HepG2 (cell line): ENCODE measurements around the gene GALR3. TPM values are rescaled to one million over a fixed set of nuclear protein-coding genes. Genes with fewer than 3 reads are reported as not detected.

ENCODE experiments used
- ARHGAP35 ChIP-seq: sonication (generic); formaldehyde crosslinking; IDR thresholded peaks from 2 replicates; pipeline ENCODE4 v1.9.0; 2022; ENCODE audit warnings: mild to moderate bottlenecking, inconsistent platforms, moderate library complexity, missing genetic modification reagents, borderline replicate concordance
- ARNT ChIP-seq: fragments of 450-650 bp; IDR thresholded peaks from 2 replicates; pipeline ENCODE4 v1.6.1; 2017
- CCDC6 ChIP-seq: sonication (generic); formaldehyde crosslinking; IDR thresholded peaks from 2 replicates; pipeline ENCODE4 v1.8.1; 2022; ENCODE audit warnings: mild to moderate bottlenecking, missing genetic modification reagents, moderate library complexity
- CTCF ChIP-seq: sonication (generic); formaldehyde crosslinking; IDR thresholded peaks from 2 replicates; pipeline ENCODE4 v1.5.0; 2020; ENCODE audit warnings: mild to moderate bottlenecking, missing genetic modification reagents, moderate library complexity
- HDAC6 ChIP-seq: fragments of 200-600 bp; sonication (generic); IDR thresholded peaks from 2 replicates; pipeline ENCODE4 v1.7.0; 2017; ENCODE audit warnings: mild to moderate bottlenecking, antibody characterized with exemption, low read length, low read depth
- HNRNPK ChIP-seq: fragments of 200-400 bp; formaldehyde crosslinking; IDR thresholded peaks from 2 replicates; pipeline ENCODE4 v1.6.1; 2018; ENCODE audit warnings: low read length, low read depth, moderate library complexity, mild to moderate bottlenecking; ENCODE audit not compliant: poor library complexity, severe bottlenecking
- KDM1A ChIP-seq: IDR thresholded peaks from 2 replicates; pipeline ENCODE4 v1.6.1; 2016; ENCODE audit warnings: missing compliant biosample characterization
- KLF16 ChIP-seq, 2 experiments: sonication (generic) in 1 of 2; formaldehyde crosslinking in 1 of 2; IDR thresholded peaks; 2 replicates each; pipeline versions ENCODE4 v1.6.1 to v1.8.0; 2016 to 2023; ENCODE audit warnings: missing genetic modification reagents in 2 of 2, missing compliant biosample characterization in 1 of 2
- MTA1 ChIP-seq: sonication (generic); formaldehyde crosslinking; IDR thresholded peaks from 2 replicates; pipeline ENCODE4 v1.4.0; 2020; ENCODE audit warnings: missing genetic modification reagents, mild to moderate bottlenecking, borderline replicate concordance
- NCOA1 ChIP-seq: sonication (generic); formaldehyde crosslinking; IDR thresholded peaks from 2 replicates; pipeline ENCODE4 v1.9.0; 2021; ENCODE audit warnings: missing genetic modification reagents
- NR2C2 ChIP-seq: sonication (generic); formaldehyde crosslinking; IDR thresholded peaks from 2 replicates; pipeline ENCODE4 v1.4.0; 2020; ENCODE audit warnings: missing genetic modification reagents, mild to moderate bottlenecking, moderate library complexity, borderline replicate concordance
- SKIL ChIP-seq: sonication (generic); formaldehyde crosslinking; IDR thresholded peaks from 2 replicates; pipeline ENCODE4 v1.8.0; 2022; ENCODE audit warnings: missing genetic modification reagents, mild to moderate bottlenecking, moderate library complexity, borderline replicate concordance
- SP2 ChIP-seq: sonication (generic); formaldehyde crosslinking; IDR thresholded peaks from 2 replicates; pipeline ENCODE4 v1.5.1; 2020; ENCODE audit warnings: mild to moderate bottlenecking, missing genetic modification reagents
- SRSF1 ChIP-seq: fragments of 200-400 bp; formaldehyde crosslinking; optimal IDR thresholded peaks from 2 replicates; pipeline ENCODE3; 2017; ENCODE audit warnings: mild to moderate bottlenecking, low read depth, low read length, moderate library complexity
- TAF1 ChIP-seq: sonication (generic); formaldehyde crosslinking; IDR thresholded peaks from 2 replicates; pipeline ENCODE4 v1.4.0; 2020; ENCODE audit warnings: missing genetic modification reagents
- TOE1 ChIP-seq: sonication (generic); formaldehyde crosslinking; IDR thresholded peaks from 2 replicates; pipeline ENCODE4 v1.4.0; 2020; ENCODE audit warnings: mild to moderate bottlenecking, missing genetic modification reagents
- TOPORS ChIP-seq: sonication (generic); formaldehyde crosslinking; IDR thresholded peaks from 2 replicates; pipeline ENCODE4 v1.8.0; 2023; ENCODE audit warnings: mild to moderate bottlenecking, missing genetic modification reagents
- YEATS4 ChIP-seq: sonication (generic); formaldehyde crosslinking; IDR thresholded peaks from 2 replicates; pipeline ENCODE4 v1.4.0; 2020; ENCODE audit warnings: missing genetic modification reagents, borderline replicate concordance
- ZEB1 ChIP-seq: IDR thresholded peaks from 2 replicates; pipeline ENCODE4 v1.6.1; 2012; ENCODE audit warnings: mild to moderate bottlenecking, low read depth, inconsistent platforms; ENCODE audit not compliant: insufficient replicate concordance
- ZNF296 ChIP-seq: sonication (generic); formaldehyde crosslinking; conservative IDR thresholded peaks from 2 replicates; pipeline ENCODE4 v1.5.0; 2020; ENCODE audit warnings: mild to moderate bottlenecking, missing genetic modification reagents
- ZNF543 ChIP-seq: sonication (generic); formaldehyde crosslinking; IDR thresholded peaks from 2 replicates; pipeline ENCODE4 v1.4.0; 2020; ENCODE audit warnings: mild to moderate bottlenecking, missing genetic modification reagents
- ZNF552 ChIP-seq: sonication (generic); formaldehyde crosslinking; IDR thresholded peaks from 2 replicates; pipeline ENCODE4 v1.9.0; 2022; ENCODE audit warnings: missing genetic modification reagents, mild to moderate bottlenecking, borderline replicate concordance
- ZNF788 ChIP-seq: sonication (generic); formaldehyde crosslinking; IDR thresholded peaks from 2 replicates; pipeline ENCODE4 v1.5.0; 2020; ENCODE audit warnings: mild to moderate bottlenecking, missing genetic modification reagents, borderline replicate concordance
- polyA plus RNA-seq, 8 experiments: library from polyadenylated mRNA; depleted of rRNA in 3 of 8; stranded (reverse) in 7 of 8; unstranded in 1 of 8; fragments of >200 nt; fragmentation: Illumina TruSeq in 4 of 8; extraction: Trizol in 4 of 8; gene quantifications; 2 replicates each; pipeline versions ENCODE4 v1.2.1 to v1.2.3, GENCODE V29; 2011 to 2016; ENCODE audit warnings: low read depth in 4 of 8, missing spikeins in 1 of 8, mixed read lengths in 1 of 8; ENCODE audit not compliant: insufficient read depth in 1 of 8
- total RNA-seq, 5 experiments: library from RNA; depleted of rRNA; stranded (reverse); fragments of >200 nt; fragmentation: Illumina TruSeq; extraction: Trizol; gene quantifications; 2 replicates each; pipeline ENCODE4 v1.2.3, GENCODE V29; 2016; ENCODE audit warnings: low read depth in 1 of 5
- TF ChIP-seq, protein P1 (sequence below): sonication (generic); formaldehyde crosslinking; IDR thresholded peaks from 2 replicates; pipeline ENCODE4 v1.9.0; 2022; ENCODE audit warnings: missing genetic modification reagents, mild to moderate bottlenecking, borderline replicate concordance

Gene GALR3
- total and polyA plus RNA-seq, 2 of the 13 experiments (the other 11 are each of a cell fraction or from before 2014, with no cell fraction given): 0.13 TPM; not detected in 1

GRCh38 chr22:37802310-37803194 lies 20.6 kb upstream of the GALR3 start (continued):
- no peak; the same call in 1 of the 2 replicates for TF ChIP-seq ARHGAP35 (CRISPR knock-in tag)
- peak; percentile 88 for TF ChIP-seq HNRNPK
- peak; percentile 34 for TF ChIP-seq ZEB1
- no peak for TF ChIP-seq MTA1 (CRISPR knock-in tag)
- TF ChIP-seq SKIL (CRISPR knock-in tag): peak; percentile 60; the same call in 1 of the 2 replicates
- TF ChIP-seq YEATS4 (CRISPR knock-in tag): peak; percentile 65; the same call in 1 of the 2 replicates
- TF ChIP-seq KLF16 (CRISPR knock-in tag; IDR thresholded peaks at IDR 0.05): peak in 1 of 2 experiments; percentile 39; a peak in 1 of 4 replicates
- TF ChIP-seq CCDC6 (CRISPR knock-in tag): no peak
- TF ChIP-seq SP2 (CRISPR knock-in tag): 0 out of 2 replicates have a peak, but pooled peaks have one; percentile 14
- TF ChIP-seq, protein P1, sequence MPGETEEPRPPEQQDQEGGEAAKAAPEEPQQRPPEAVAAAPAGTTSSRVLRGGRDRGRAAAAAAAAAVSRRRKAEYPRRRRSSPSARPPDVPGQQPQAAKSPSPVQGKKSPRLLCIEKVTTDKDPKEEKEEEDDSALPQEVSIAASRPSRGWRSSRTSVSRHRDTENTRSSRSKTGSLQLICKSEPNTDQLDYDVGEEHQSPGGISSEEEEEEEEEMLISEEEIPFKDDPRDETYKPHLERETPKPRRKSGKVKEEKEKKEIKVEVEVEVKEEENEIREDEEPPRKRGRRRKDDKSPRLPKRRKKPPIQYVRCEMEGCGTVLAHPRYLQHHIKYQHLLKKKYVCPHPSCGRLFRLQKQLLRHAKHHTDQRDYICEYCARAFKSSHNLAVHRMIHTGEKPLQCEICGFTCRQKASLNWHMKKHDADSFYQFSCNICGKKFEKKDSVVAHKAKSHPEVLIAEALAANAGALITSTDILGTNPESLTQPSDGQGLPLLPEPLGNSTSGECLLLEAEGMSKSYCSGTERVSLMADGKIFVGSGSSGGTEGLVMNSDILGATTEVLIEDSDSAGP (CRISPR knock-in tag): peak; percentile 90
- 0 out of 2 replicates have a peak, but pooled peaks have one; percentile 15 for TF ChIP-seq ZNF788 (CRISPR knock-in tag)
- no peak for TF ChIP-seq TOPORS
- TF ChIP-seq NR2C2 (CRISPR knock-in tag): peak; percentile 45; the same call in 1 of the 2 replicates
- TF ChIP-seq ZNF552 (CRISPR knock-in tag): no peak
- no peak for TF ChIP-seq KDM1A (CRISPR knock-in tag)
- TF ChIP-seq ZNF296 (CRISPR knock-in tag): no peak
- peak; percentile 65; the same call in 1 of the 2 replicates for TF ChIP-seq NCOA1 (CRISPR knock-in tag)
- TF ChIP-seq TOE1 (CRISPR knock-in tag): no peak
- TF ChIP-seq SRSF1: peak; percentile 26
- TF ChIP-seq ARNT: no peak
- peak; percentile 66 for TF ChIP-seq TAF1
- no peak for TF ChIP-seq ZNF543 (CRISPR knock-in tag)
- TF ChIP-seq CTCF (CRISPR knock-in tag): peak; percentile 40
- no peak for TF ChIP-seq HDAC6
